Measurements from ENCODE around the gene PTGFRN.

GRCh38 chr1:116983112-116983511, 73.4 kb downstream of the PTGFRN start:
- TF ChIP-seq BACH2 (CRISPR knock-in tag; IDR thresholded peaks at IDR 0.05; ENCODE audit: borderline replicate concordance) (no peak), ZFP30 (CRISPR knock-in tag; IDR thresholded peaks at IDR 0.05) (no peak), PATZ1 (CRISPR knock-in tag; IDR thresholded peaks at IDR 0.05; ENCODE audit: borderline replicate concordance) (no peak), GLIS3 (CRISPR knock-in tag; IDR thresholded peaks at IDR 0.05) (no peak), TOX (CRISPR knock-in tag; IDR thresholded peaks at IDR 0.05; ENCODE audit: borderline replicate concordance) (no peak), SNAI2 (CRISPR knock-in tag; IDR thresholded peaks at IDR 0.05) (no peak)
